LNCAP (cell line): ENCODE measurements around the gene GOLT1A.

Experiments
- CTCF ChIP-seq: fragments of 450-650 bp; IDR thresholded peaks from 2 replicates; pipeline ENCODE4 v1.5.1; 2017; ENCODE audit warnings: mild to moderate bottlenecking

The GOLT1A gene

GRCh38 chr1:204199579-204199978 lies 14.2 kb downstream of the GOLT1A start:
- no peak for TF ChIP-seq CTCF

- no peak for TF ChIP-seq CTCF
These were observed 15.1 kb downstream of the GOLT1A start for GRCh38 chr1:204198348-204199340.

GRCh38 chr1:204197068-204197467 lies 16.7 kb downstream of the GOLT1A start:
- TF ChIP-seq CTCF, result no peak

- no peak for TF ChIP-seq CTCF
These were observed 17.6 kb downstream of the GOLT1A start, which contains the start of gene KISS1 for GRCh38 chr1:204196068-204196795. TSS of gene KISS1 (minus strand) at chr1:204196491. CDS start at chr1:204192876, 3,615 bp downstream.

- no peak for TF ChIP-seq CTCF
These were observed 19.0 kb downstream of the GOLT1A start for GRCh38 chr1:204194771-204195170.

- no peak for TF ChIP-seq CTCF
These were observed 19.7 kb downstream of the GOLT1A start for GRCh38 chr1:204194080-204194479.

DNA sequence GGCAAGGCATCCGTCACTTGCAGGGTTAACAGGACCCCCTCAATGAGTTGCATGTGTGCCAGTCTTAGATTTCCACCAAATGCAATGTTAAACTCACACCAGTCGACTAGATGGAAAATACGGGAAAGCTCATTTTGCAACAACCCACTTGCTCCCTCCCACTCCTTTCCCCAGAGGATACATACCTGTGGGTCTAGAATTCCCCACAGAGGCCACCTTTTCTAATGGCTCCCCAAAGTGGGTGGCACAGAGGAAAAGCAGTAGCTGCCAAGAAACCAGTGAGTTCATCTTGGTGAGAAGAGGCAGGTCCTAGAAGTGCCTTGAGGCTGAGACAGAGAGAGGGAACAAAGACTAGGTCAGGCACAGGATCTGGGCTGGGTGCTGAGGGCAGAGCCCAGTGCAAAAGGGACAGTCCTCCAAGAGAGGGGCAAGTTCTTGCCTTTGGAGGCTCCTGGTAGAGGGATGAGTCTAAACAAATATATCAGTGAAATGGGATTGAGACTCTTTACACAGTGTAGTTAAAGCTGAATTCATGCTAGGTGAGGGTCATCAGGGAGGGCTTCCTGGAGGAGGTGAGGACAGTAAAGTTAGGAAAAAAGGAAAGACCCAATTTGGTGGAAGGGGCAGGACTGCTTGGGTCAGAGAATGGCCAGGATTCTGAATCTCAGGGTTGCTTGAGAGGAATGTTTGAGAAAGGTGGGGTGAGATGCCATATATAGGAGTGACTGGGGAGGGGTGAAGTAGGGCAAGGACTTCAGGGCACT lies 21.0 kb downstream of the GOLT1A start:
- no peak for TF ChIP-seq CTCF
